Kidney (tissue), 14 donors: Measurements from ENCODE around the gene ABCD2. TPM values are rescaled to one million over a fixed set of nuclear protein-coding genes. Genes with fewer than 3 reads are reported as not detected.

Experiments used
- DNase-seq, 5 donors: peaks; one replicate each; pipeline ENCODE4 v3.0.0-alpha.2; 2013 to 2020
- FAIRE-seq: peaks from 2 replicates; lab custom pipeline; 2012; peaks lifted over from hg19 to GRCh38; lab: Jason Lieb, UNC
- H3K27ac ChIP-seq, 2 donors: one replicate each; pipeline ENCODE4 v1.7.0; 2013; ENCODE audit warnings: low read depth in 2 of 2, low read length in 2 of 2, inconsistent platforms in 1 of 2
- H3K27me3 ChIP-seq: one replicate; pipeline ENCODE4 v1.7.1; 2013; ENCODE audit warnings: low read length, inconsistent platforms; ENCODE audit not compliant: control insufficient read depth, insufficient read depth
- H3K36me3 ChIP-seq, 3 donors: one replicate each; pipeline versions ENCODE4 v1.7.0 to v1.7.1; 2013; ENCODE audit warnings: low read length in 3 of 3, control low read depth in 1 of 3, inconsistent platforms in 1 of 3; ENCODE audit not compliant: insufficient read depth in 3 of 3, control insufficient read depth in 2 of 3
- H3K4me1 ChIP-seq, 3 donors: one replicate each; pipeline versions ENCODE4 v1.7.0 to v1.7.1; 2013; ENCODE audit warnings: low read length in 3 of 3, inconsistent platforms in 1 of 3, low read depth in 1 of 3; ENCODE audit not compliant: control insufficient read depth in 2 of 3, insufficient read depth in 2 of 3
- H3K4me3 ChIP-seq, 3 donors: one replicate each; pipeline versions ENCODE4 v1.7.0 to v1.8.1; 2013; ENCODE audit warnings: low read length in 3 of 3, control low read depth in 1 of 3, inconsistent platforms in 1 of 3
- H3K9ac ChIP-seq, 3 donors: one replicate each; pipeline versions ENCODE4 v1.7.0 to v1.7.1; 2013; ENCODE audit warnings: low read length in 3 of 3, control low read depth in 1 of 3, inconsistent platforms in 1 of 3
- H3K9me3 ChIP-seq, 3 donors: one replicate each; pipeline versions ENCODE4 v1.7.0 to v1.7.1; 2013; ENCODE audit warnings: low read length in 3 of 3, control low read depth in 1 of 3, inconsistent platforms in 1 of 3; ENCODE audit not compliant: control insufficient read depth in 2 of 3, insufficient read depth in 1 of 3
- intact Hi-C: fragments of 100-400 bp; cut with DNase I; formaldehyde crosslinking; loops from one replicate; pipeline ENCODE4 v1.11.1; 2022
- polyA plus RNA-seq: library from polyadenylated mRNA; stranded (reverse); fragments of 350-450 nt; fragmentation: Illumina TruSeq; extraction: RNeasy Lipid Tissue Mini Kit (QIAGEN cat#74804); gene quantifications from one replicate; pipeline ENCODE4 v1.2.3, GENCODE V29; 2014; ENCODE audit warnings: low read depth, low replicate concordance; ENCODE audit not compliant: insufficient read depth
- total RNA-seq: library from RNA; stranded (reverse); fragmentation: NEBNext Ultra II Directional; extraction: Animal tissue kit (Norgen Biotek cat#: 25700); gene quantifications from one replicate; pipeline ENCODE4 v1.2.1, GENCODE V29; 2021
- TF ChIP-seq, protein P1 (sequence below): IDR thresholded peaks from 3 replicates; pipeline ENCODE4 v1.5.1; 2012; ENCODE audit warnings: mild to moderate bottlenecking, moderate library complexity, borderline replicate concordance; ENCODE audit not compliant: insufficient read depth; ENCODE audit errors: extremely low read depth
- donor health status: control.
- donor health status: control.
- donor health status: control.
- donor health status: control.
- donor health status: control.
- donor health status: DM: yes; HTN: yes; CAD: no.
- donor health status: Normal renal cell carcinoma (clear cell type).

ABCD2 gene
- total and polyA plus RNA-seq, 2 donors from 2014 or later: 0.17 to 1.4 TPM

DNA sequence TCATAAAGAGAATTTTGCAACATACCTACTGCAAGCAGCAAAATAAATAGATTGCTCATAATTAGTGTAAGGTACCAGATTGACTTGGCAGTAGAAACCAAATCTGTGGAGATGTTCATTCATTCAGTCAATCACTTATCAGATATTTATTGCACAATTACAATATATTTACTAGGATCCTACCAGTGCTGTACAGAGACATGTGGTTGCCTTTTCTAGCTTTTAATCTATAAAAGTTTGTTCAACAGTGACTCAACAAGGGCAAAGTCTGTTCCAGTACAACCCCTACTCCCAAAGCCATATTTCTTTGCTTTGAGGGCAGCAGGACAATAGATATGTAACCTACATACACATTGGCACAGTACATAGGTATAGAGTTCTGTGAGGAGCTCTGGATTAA, 27.3 kb downstream of the ABCD2 start:
- intact Hi-C loops: no loop called here
- H3K27ac ChIP-seq: no peak overlapping the region
- no peak for FAIRE-seq

GRCh38 chr12:39588348-39588747, 31.3 kb downstream of the ABCD2 start:
- no peak overlapping the region for H3K27ac ChIP-seq
- no peak overlapping the region for H3K9ac ChIP-seq
- H3K4me3 ChIP-seq: no peak overlapping the region
- TF ChIP-seq, protein P1, sequence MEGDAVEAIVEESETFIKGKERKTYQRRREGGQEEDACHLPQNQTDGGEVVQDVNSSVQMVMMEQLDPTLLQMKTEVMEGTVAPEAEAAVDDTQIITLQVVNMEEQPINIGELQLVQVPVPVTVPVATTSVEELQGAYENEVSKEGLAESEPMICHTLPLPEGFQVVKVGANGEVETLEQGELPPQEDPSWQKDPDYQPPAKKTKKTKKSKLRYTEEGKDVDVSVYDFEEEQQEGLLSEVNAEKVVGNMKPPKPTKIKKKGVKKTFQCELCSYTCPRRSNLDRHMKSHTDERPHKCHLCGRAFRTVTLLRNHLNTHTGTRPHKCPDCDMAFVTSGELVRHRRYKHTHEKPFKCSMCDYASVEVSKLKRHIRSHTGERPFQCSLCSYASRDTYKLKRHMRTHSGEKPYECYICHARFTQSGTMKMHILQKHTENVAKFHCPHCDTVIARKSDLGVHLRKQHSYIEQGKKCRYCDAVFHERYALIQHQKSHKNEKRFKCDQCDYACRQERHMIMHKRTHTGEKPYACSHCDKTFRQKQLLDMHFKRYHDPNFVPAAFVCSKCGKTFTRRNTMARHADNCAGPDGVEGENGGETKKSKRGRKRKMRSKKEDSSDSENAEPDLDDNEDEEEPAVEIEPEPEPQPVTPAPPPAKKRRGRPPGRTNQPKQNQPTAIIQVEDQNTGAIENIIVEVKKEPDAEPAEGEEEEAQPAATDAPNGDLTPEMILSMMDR: no peak
- H3K9me3 ChIP-seq: no peaks in the 10 kb centered on the region
- DNase-seq (no peak), FAIRE-seq (no peak)
- no peaks in the 10 kb centered on the region for H3K27me3 ChIP-seq
- H3K36me3 ChIP-seq: no peaks in the 10 kb centered on the region
- H3K4me1 ChIP-seq: peaks cover 0 to 4% (median 0%) of the 10 kb centered on the region in 3 donors
- intact Hi-C loops: no loop called here

More for the DNA sequence above, 27.3 kb downstream of the ABCD2 start:
- Histone ChIP-seq H3K4me3 (no peak overlapping the region), H3K36me3 (no peaks in the 10 kb centered on the region), H3K9ac (no peak overlapping the region), H3K4me1 (no peaks in the 10 kb centered on the region), H3K9me3 (no peaks in the 10 kb centered on the region), H3K27me3 (no peaks in the 10 kb centered on the region)
- TF ChIP-seq, protein P1: no peak
- no peak for DNase-seq

GRCh38 chr12:39587225-39587624, 32.4 kb downstream of the ABCD2 start:
- H3K4me3 ChIP-seq: no peak overlapping the region
- H3K27ac ChIP-seq: no peak overlapping the region
- H3K36me3 ChIP-seq: no peaks in the 10 kb centered on the region
- no peaks in the 10 kb centered on the region for H3K9me3 ChIP-seq
- TF ChIP-seq, protein P1: no peak
- no peak for DNase-seq
- no peak overlapping the region for H3K9ac ChIP-seq
- no peaks in the 10 kb centered on the region for H3K27me3 ChIP-seq
- intact Hi-C loops: no loop called here
- H3K4me1 ChIP-seq: peaks cover 0 to 4% (median 0%) of the 10 kb centered on the region in 3 donors
- no peak for FAIRE-seq

- Histone ChIP-seq H3K4me1 (peaks cover 0 to 4% (median 0%) of the 10 kb centered on the region in 3 donors), H3K27me3 (no peaks in the 10 kb centered on the region), H3K9ac (no peak overlapping the region), H3K36me3 (no peaks in the 10 kb centered on the region), H3K27ac (no peak overlapping the region), H3K9me3 (no peaks in the 10 kb centered on the region), H3K4me3 (no peak overlapping the region)
- FAIRE-seq (no peak), DNase-seq (peak in 1 of 5 donors; percentile 6)
- intact Hi-C loops: no loop called here
- TF ChIP-seq, protein P1: no peak
Observed at GRCh38 chr12:39586816-39587215, 32.8 kb downstream of the ABCD2 start.
